ENCODE results near the gene C22orf39. TPM values are rescaled to one million over a fixed set of nuclear protein-coding genes. Genes with fewer than 3 reads are reported as not detected.

C22orf39 gene
- total and polyA plus RNA-seq, 10 of the 15 experiments (the other 5 are each of a cell fraction or from before 2014, with no cell fraction given): 6.7 to 47.0 (median 26.5) TPM

DNA sequence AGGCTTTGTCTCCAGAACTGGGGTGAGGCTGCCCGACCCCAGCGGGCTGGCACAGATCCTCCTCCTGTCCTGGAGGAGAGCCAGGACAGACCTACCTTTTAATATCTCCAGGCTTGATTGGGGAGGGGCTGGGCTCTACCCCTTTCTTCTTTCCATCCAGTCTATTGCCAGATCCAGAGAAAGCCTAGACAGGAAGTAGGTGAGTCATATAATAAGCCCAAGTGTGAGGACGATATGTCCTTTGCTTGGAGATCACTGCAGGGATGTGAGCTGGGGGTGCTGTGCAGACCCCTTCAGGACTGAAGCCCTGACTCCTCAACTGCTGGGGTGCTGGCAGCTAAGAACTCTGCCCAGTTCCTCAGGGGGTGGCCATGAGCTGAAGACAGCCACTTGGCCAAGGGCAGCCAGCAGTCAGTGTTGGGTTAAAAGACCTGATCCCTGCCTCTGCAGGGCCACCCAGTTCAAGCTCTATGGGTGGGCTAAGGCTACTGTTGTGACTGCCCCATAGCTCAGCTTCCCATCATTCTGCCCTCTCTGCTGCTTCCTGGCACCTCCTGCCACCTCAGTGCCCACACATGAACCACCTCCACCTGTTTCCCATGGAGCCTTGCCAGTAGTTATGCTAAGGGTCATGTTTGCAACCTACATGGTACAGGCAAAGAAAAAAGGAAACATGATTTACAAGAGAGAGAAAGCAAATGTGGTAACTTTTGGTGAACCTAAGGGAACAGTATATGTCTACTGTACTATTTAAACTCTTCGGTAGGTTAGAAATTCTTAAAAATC lies 8.3 kb upstream of the C22orf39 start (continued):
- TF ChIP-seq RAD21 (IDR thresholded peaks at IDR 0.05; ENCODE audit: insufficient read depth, low read depth, low read length): no peak
- no peak for TF ChIP-seq NR2C2 (IDR thresholded peaks at IDR 0.05; ENCODE audit: borderline replicate concordance, control insufficient read depth, insufficient read length, low read depth)

DNA sequence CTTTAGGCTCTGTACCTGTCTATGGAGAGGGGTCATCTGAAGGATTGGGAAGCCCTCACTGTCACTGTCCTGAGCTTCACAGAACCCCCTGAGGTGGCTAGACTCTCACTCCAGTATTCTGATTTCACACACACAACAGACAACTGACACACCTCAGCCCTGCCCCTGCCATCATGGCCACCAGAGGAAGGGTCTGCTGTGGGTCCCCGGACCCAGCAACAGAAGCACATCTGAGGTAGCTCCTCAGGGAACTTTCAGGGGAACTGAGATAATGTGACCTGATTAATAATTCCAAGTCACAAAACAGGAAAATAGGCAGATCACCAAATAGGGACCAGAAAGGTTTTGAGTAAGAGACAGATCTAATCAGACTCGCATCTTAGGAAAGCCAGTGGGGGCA lies 7.5 kb upstream of the C22orf39 start:
- Histone ChIP-seq H3K4me3 (no peak overlapping the region), H3K9me3 (replicated peaks; ENCODE audit: control insufficient read depth, insufficient read depth, low read length) (no peaks in the 10 kb centered on the region), H4K20me1 (ENCODE audit: control insufficient read depth, insufficient read depth) (no peaks in the 10 kb centered on the region), H3K79me2 (ENCODE audit: control insufficient read depth, insufficient read depth, low read length) (no peaks in the 10 kb centered on the region), H3K9ac (ENCODE audit: control insufficient read depth, insufficient read depth, low read length) (no peak overlapping the region), H3K36me3 (ENCODE audit: control insufficient read depth in 2 of 2, insufficient read depth in 2 of 2, low read length in 1 of 2) (peaks cover 31 to 43% of the 10 kb centered on the region in 2 experiments; a peak in 3 of 4 replicates), H3K27ac (ENCODE audit: control insufficient read depth, insufficient read depth) (no peak overlapping the region), H2AFZ (ENCODE audit: control insufficient read depth, low read depth, low read length) (no peak overlapping the region), H3K27me3 (replicated peaks in 1 of 2; ENCODE audit: control insufficient read depth in 2 of 2, insufficient read depth in 2 of 2, low read length in 1 of 2) (no peaks in the 10 kb centered on the region), H3K4me1 (ENCODE audit: control insufficient read depth, insufficient read depth, low read length) (no peaks in the 10 kb centered on the region), H3K4me2 (ENCODE audit: control insufficient read depth, insufficient read depth) (no peak overlapping the region)
- FAIRE-seq (no peak), DNase-seq (ENCODE audit: low read depth, low spot score) (no peak), ATAC-seq (no peak)
- in situ Hi-C loops (cut with MboI): no loop called here
- RAD21 ChIA-PET (ENCODE audit: unreplicated experiment): no interaction called here
- POLR2A ChIA-PET: no interaction called here
- SMC1A ChIA-PET (ENCODE audit: uncharacterized antibody, unreplicated experiment): no interaction called here
- CTCF ChIA-PET: no interaction called here
- TF ChIP-seq SUPT20H (IDR thresholded peaks at IDR 0.05; ENCODE audit: borderline replicate concordance, control insufficient read depth, low read depth, low read length) (no peak), RUNX3 (IDR thresholded peaks at IDR 0.05; ENCODE audit: low read length) (no peak), NR2C1 (IDR thresholded peaks at IDR 0.05) (no peak), KDM1A (IDR thresholded peaks at IDR 0.05; ENCODE audit: borderline replicate concordance) (no peak), CUX1 (IDR thresholded peaks at IDR 0.05; ENCODE audit: insufficient replicate concordance, low read depth, low read length) (no peak)
- intact Hi-C loops (cut with micrococcal nuclease; ENCODE audit: unreplicated experiment): no loop called here
- BruUV-seq (replicated peaks): no TSS peak
- WGBS (ENCODE audit: insufficient coverage, insufficient replicate concordance, low lambda C conversion rate, missing lambda C conversion rate): 96% methylated on average over 2 of the region's 2 CpGs
